HS-27A (cell line): ENCODE measurements around the gene ARPP21.
"Not testable (repeated sequence)": the region's sequence is repeated elsewhere in the genome, so short reads cannot be mapped to it uniquely, and the experiment has no call there.

ENCODE experiments used
- DNase-seq: peaks from one replicate; pipeline ENCODE4 v3.0.0-alpha.2; 2012; ENCODE audit warnings: low read depth, missing footprints

Gene ARPP21

DNA sequence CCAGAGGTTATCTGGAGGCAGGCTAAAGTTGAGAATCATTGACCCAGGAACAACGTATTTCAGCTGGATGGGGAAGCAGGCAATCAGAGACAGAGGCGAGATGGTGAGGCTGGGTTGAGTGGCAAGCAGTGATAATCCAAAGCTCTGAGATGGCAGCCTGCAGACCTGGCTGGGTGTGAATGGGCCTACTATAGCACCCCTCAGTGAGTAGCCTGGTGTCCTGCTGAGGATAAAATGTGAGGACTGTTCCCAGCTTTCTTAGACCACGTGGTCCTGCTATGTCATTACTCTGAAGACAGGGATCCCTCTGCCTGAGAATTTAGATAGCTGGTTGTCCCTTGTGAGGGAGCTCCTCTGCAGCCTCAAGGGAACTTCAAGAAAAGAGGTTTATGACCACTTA is 141.5 kb downstream of the ARPP21 start:
- DNase-seq, result no peak

DNA sequence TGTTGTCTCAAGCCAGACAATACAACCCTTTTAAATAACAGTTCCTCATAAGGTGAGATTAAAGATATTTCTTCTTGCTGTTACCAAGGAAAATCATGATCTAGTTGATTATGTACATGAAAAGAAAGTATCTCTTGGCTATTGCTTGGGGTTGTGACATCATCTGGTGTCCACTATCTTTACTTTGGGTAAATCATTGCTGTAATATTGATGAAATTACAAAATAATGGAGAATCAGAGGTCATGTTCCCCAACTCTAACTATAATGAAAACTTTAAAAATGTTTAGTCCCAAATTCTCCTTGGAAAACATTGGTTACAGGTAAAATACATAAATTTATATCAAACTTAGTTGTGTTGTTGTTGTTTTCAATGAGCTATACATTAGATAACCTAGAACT is 142.2 kb downstream of the ARPP21 start:
- no peak for DNase-seq

DNA sequence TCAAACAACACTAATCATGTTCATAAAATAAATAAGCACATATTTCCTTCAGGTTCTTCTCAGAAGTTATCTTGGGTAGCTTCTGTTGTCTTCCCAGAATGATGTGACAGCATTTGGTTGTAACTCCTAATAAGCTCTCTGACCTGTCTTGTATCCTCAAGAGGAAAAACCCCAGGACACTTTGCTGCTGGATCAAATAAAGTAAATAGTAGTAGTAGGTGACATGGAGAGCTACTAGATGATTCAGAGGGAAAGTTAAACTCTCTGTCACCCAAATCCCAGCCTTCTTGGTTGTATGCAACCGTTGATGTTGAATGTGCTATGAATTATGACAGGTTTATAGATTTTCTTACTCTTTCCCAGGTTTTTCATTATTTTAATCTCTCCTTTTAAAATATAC is 143.0 kb downstream of the ARPP21 start:
- no peak for DNase-seq

GRCh38 chr3:35784169-35784568 is 144.8 kb downstream of the ARPP21 start:
- no peak for DNase-seq

DNA sequence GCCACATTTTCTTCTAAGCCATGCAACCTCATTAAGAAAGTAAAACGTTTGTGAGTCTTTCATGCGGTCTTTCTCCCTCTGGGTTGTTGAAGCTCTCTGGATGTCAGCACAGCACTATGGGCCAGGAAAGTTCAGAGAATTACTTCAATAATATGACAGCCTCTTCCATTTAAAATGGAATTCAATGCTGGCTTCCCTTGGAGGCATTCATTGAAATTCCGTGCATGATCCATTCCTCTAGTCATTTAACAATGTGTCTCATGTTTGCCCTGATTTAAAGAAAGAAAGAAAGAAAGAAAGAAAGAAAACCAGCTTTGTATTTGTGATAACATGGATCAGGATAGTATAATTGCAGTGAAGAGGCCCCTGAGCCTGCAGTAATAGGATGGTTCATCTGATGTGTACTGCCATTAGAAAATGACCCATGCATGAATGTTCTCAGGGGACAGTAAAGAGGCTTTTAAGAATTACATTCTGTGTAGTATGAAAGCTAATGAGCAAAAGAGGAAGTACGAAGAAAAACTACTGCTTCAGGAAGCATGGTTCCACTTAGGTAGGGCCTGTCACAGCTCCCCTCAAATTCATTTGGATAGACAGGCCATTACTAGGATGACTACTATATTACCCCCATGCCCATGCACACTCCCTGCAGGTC is 146.0 kb downstream of the ARPP21 start:
- DNase-seq, result no peak

DNA sequence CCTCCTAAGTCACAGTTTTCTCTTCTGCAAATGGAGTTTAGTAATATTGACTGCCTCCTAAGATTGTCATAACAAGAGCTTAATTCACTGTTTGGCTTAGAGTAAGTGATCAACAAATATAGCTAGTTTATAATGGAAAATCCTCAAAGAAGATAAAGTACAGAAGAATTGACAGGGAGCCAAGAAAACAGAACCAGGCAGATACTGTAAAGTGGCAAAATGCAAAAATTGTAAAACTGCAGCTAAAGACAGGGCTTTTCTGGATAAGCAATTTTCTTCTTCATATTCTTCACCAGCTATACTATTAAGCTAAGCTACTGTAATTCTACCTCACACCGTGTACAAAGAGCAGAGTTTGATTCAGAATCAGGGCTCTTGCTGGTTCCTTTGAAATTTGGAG is 148.6 kb downstream of the ARPP21 start:
- DNase-seq, result no peak

- no peak for DNase-seq
Measured at GRCh38 chr3:35789042-35789831, 149.9 kb downstream of the ARPP21 start.

- DNase-seq, result no peak
Measured at GRCh38 chr3:35790764-35791163, 151.4 kb downstream of the ARPP21 start.

DNA sequence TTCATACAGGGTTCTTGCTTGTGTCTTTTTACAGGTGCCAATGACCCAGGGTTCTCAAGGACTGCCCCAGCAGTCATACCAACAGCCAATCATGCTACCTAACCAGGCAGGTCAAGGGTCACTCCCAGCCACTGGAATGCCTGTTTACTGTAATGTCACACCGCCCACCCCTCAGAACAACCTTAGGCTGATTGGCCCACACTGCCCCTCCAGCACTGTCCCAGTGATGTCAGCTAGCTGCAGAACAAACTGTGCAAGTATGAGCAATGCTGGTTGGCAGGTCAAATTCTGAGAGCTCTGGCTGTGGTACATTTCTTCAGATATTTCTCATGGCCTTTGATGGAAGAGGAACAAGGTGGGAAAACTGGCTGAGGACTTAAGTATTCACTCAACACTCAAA is 154.3 kb downstream of the ARPP21 start:
- no peak for DNase-seq

- no peak for DNase-seq
Measured at GRCh38 chr3:35800960-35801459, 161.7 kb downstream of the ARPP21 start.

GRCh38 chr3:35814531-35814930 is 175.2 kb downstream of the ARPP21 start:
- DNase-seq, result no peak

DNA sequence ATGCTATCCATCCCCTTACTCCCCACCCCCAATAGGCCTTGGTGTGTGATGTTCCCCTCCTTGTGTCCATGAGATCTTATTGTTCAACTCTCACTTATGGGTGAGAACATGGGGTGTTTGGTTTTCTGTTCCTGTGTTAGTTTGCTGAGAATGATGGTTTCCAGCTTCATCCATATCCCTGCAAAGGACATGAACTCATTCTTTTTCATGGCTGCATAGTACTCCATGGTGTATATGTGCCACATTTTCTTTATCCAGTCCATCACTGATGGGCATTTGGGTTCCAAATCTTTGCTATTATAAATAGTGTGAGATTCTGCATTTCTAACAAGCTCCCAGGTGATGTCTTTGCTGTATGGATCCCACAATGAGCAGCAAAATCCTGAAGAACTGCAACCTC is 176.5 kb downstream of the ARPP21 start:
- DNase-seq, result not testable (repeated sequence)

- DNase-seq, result no peak
Measured at GRCh38 chr3:35817216-35817615, 177.9 kb downstream of the ARPP21 start.

GRCh38 chr3:35832140-35832571 is 192.8 kb downstream of the ARPP21 start:
- DNase-seq, result no peak
